PC-9 (cell line): ENCODE data around the gene MLANA.

Source experiments
- CTCF ChIP-seq: fragments of 200-600 bp; sonication (generic); conservative IDR thresholded peaks from 2 replicates; pipeline ENCODE4 v1.6.1; 2017; ENCODE audit warnings: mixed run types, antibody characterized with exemption, mild to moderate bottlenecking, moderate library complexity
- EZH2 ChIP-seq: fragments of 200-600 bp; sonication (generic); IDR thresholded peaks from 2 replicates; pipeline ENCODE4 v1.8.0; 2017; ENCODE audit warnings: antibody characterized with exemption, low read depth

- TF ChIP-seq CTCF (no peak), EZH2 (no peak)
Measured at GRCh38 chr9:5866685-5867084, 24.0 kb upstream of the MLANA start.
